ENCODE results near the gene KLHL30.
"Not testable (repeated sequence)": the region's sequence is repeated elsewhere in the genome, so short reads cannot be mapped to it uniquely, and the experiment has no call there.

The KLHL30 gene

GRCh38 chr2:238101891-238102841 is 36.3 kb upstream of the KLHL30 start:
- DNase-seq, result no peak

- DNase-seq, result no peak
Measured at GRCh38 chr2:238102865-238103264, 35.6 kb upstream of the KLHL30 start.

- DNase-seq, result no peak
Measured at GRCh38 chr2:238103465-238104225, 34.8 kb upstream of the KLHL30 start.

- no peak for DNase-seq
Measured at GRCh38 chr2:238104226-238104690, 34.2 kb upstream of the KLHL30 start.

- DNase-seq, result no peak
Measured at GRCh38 chr2:238104691-238105371, 33.6 kb upstream of the KLHL30 start.

- DNase-seq, result no peak
Measured at GRCh38 chr2:238105506-238106338, 32.7 kb upstream of the KLHL30 start.

- no peak for DNase-seq
Measured at GRCh38 chr2:238106339-238106697, 32.1 kb upstream of the KLHL30 start.

GRCh38 chr2:238106698-238107524 is 31.6 kb upstream of the KLHL30 start:
- DNase-seq, result no peak

GRCh38 chr2:238107525-238108422 is 30.7 kb upstream of the KLHL30 start:
- no peak for DNase-seq

GRCh38 chr2:238108423-238109183 is 29.9 kb upstream of the KLHL30 start:
- no peak for DNase-seq

- DNase-seq, result no peak
Measured at GRCh38 chr2:238113611-238114010, 24.9 kb upstream of the KLHL30 start.

- no peak for DNase-seq
Measured at GRCh38 chr2:238114331-238114841, 24.1 kb upstream of the KLHL30 start.

GRCh38 chr2:238114851-238115660 is 23.4 kb upstream of the KLHL30 start:
- DNase-seq, result no peak

- not testable (repeated sequence) for DNase-seq
Measured at GRCh38 chr2:238115709-238116108, 22.8 kb upstream of the KLHL30 start.

GRCh38 chr2:238116298-238117198 is 21.9 kb upstream of the KLHL30 start:
- no peak for DNase-seq

GRCh38 chr2:238117199-238118154 is 21.0 kb upstream of the KLHL30 start:
- no peak for DNase-seq
